GM12878 (cell line): ENCODE data around the gene LOXL4. TPM values are rescaled to one million over a fixed set of nuclear protein-coding genes. Genes with fewer than 3 reads are reported as not detected.

Source experiments
- ATAC-seq: fragments of 200-7000 bp; cut with Tn5 transposase; 3 replicates; pipeline ENCODE4 v1.9.1; 2020; ENCODE audit warnings: mild to moderate bottlenecking, moderate library complexity
- BruUV-seq: library from RNA; stranded (reverse); fragments of 400-500 nt; replicated peaks from 2 replicates; lab custom pipeline; 2021; lab: Mats Ljungman, UMichigan
- CTCF ChIA-PET: fragments of 300-600 bp; sonication (Branson Sonifier 250); formaldehyde crosslinking; extraction: SDS; loops from one replicate; lab custom pipeline; 2021; ENCODE audit warnings: inconsistent platforms; lab: Yijun Ruan, JAX
- POLR2A ChIA-PET: fragments of 350-600 bp; formaldehyde crosslinking; extraction: SDS; loops from one replicate; lab custom pipeline; 2021; ENCODE audit warnings: inconsistent platforms; lab: Charles Lee
- RAD21 ChIA-PET: fragments of 300-600 bp; sonication (Branson Sonifier 250); formaldehyde crosslinking; loops from one replicate; lab custom pipeline; 2023; ENCODE audit warnings: antibody characterized with exemption; ENCODE audit not compliant: unreplicated experiment; lab: Charles Lee
- SMC1A ChIA-PET: fragments of 300-600 bp; sonication (Branson Sonifier 250); formaldehyde crosslinking; loops from one replicate; lab custom pipeline; 2023; ENCODE audit not compliant: unreplicated experiment, uncharacterized antibody; lab: Charles Lee
- DNase-seq: peaks from one replicate; pipeline ENCODE4 v3.0.0-alpha.2; 2011; ENCODE audit warnings: low read depth, low spot score
- FAIRE-seq: peaks from 3 replicates; lab custom pipeline; 2011; peaks lifted over from hg19 to GRCh38; lab: Jason Lieb, UNC
- H2AFZ ChIP-seq: 2 replicates; pipeline ENCODE4 v1.6.0; 2011; ENCODE audit warnings: low read depth, low read length, control low read depth; ENCODE audit not compliant: control insufficient read depth
- H3K27ac ChIP-seq: 2 replicates; pipeline ENCODE4 v1.5.1; 2011; ENCODE audit warnings: control low read depth; ENCODE audit not compliant: control insufficient read depth, insufficient read depth
- H3K27me3 ChIP-seq, 2 experiments: replicated peaks in 1 of 2; 2 replicates each; pipeline versions ENCODE4 v1.6.0 to v1.6.1; 2011; ENCODE audit warnings: low read length in 1 of 2; ENCODE audit not compliant: control insufficient read depth in 2 of 2, insufficient read depth in 2 of 2
- H3K36me3 ChIP-seq, 2 experiments: 2 replicates each; pipeline ENCODE4 v1.5.1; 2011; ENCODE audit warnings: low read length in 1 of 2; ENCODE audit not compliant: control insufficient read depth in 2 of 2, insufficient read depth in 2 of 2
- H3K4me1 ChIP-seq: 2 replicates; pipeline ENCODE4 v1.6.1; 2011; ENCODE audit warnings: mild to moderate bottlenecking, low read length, moderate library complexity, mixed read lengths; ENCODE audit not compliant: control insufficient read depth, insufficient read depth
- H3K4me2 ChIP-seq: 2 replicates; pipeline ENCODE4 v1.6.0; 2011; ENCODE audit warnings: control low read depth; ENCODE audit not compliant: control insufficient read depth, insufficient read depth
- H3K4me3 ChIP-seq: fragments of 200-600 bp; sonication (generic); 2 replicates; pipeline ENCODE4 v1.5.1; 2016
- H3K79me2 ChIP-seq: 2 replicates; pipeline ENCODE4 v1.6.0; 2011; ENCODE audit warnings: low read length; ENCODE audit not compliant: control insufficient read depth, insufficient read depth
- H3K9ac ChIP-seq: 2 replicates; pipeline ENCODE4 v1.8.0; 2011; ENCODE audit warnings: low read length, control low read depth, mixed read lengths; ENCODE audit not compliant: control insufficient read depth, insufficient read depth
- H3K9me3 ChIP-seq: replicated peaks from 3 replicates; pipeline ENCODE4 v1.5.1; 2011; ENCODE audit warnings: mild to moderate bottlenecking, low read length; ENCODE audit not compliant: control insufficient read depth, insufficient read depth
- H4K20me1 ChIP-seq: 2 replicates; pipeline ENCODE4 v1.6.0; 2011; ENCODE audit not compliant: control insufficient read depth, insufficient read depth
- POLR2A ChIP-seq: IDR thresholded peaks from 2 replicates; pipeline ENCODE4 v1.6.1; 2011; ENCODE audit warnings: low read depth, mild to moderate bottlenecking, low read length
- POU2F2 ChIP-seq: IDR thresholded peaks from 3 replicates; pipeline ENCODE4 v1.6.1; 2011; ENCODE audit warnings: low read depth, mild to moderate bottlenecking, low read length, borderline replicate concordance
- SMARCA5 ChIP-seq: fragments of 450-650 bp; IDR thresholded peaks from 2 replicates; pipeline ENCODE4 v1.6.1; 2017; ENCODE audit warnings: mild to moderate bottlenecking
- STAT3 ChIP-seq: IDR thresholded peaks from 2 replicates; pipeline ENCODE4 v1.6.1; 2011; ENCODE audit warnings: low read depth, low read length, improper control_type of control experiment
- ZBTB4 ChIP-seq: fragments of 450-650 bp; formaldehyde crosslinking; IDR thresholded peaks from 2 replicates; pipeline ENCODE4 v1.4.0; 2022; ENCODE audit warnings: mild to moderate bottlenecking, moderate library complexity
- WGBS: methylation state at CpG from one replicate; pipeline ENCODE4 v1.1.6; 2016; ENCODE audit warnings: low lambda C conversion rate; ENCODE audit not compliant: insufficient replicate concordance, insufficient coverage; ENCODE audit errors: missing lambda C conversion rate; 5-methylcytosine and 5-hydroxymethylcytosine counted together
- in situ Hi-C: fragments of 300-500 bp; cut with MboI; formaldehyde crosslinking; loops from 9 replicates; pipeline ENCODE4 v1.14.3; 2018; ENCODE audit warnings: mixed read lengths
- intact Hi-C: fragments of 100-400 bp; cut with micrococcal nuclease; formaldehyde crosslinking; loops from one replicate; pipeline ENCODE4 v1.14.2; 2022; ENCODE audit not compliant: unreplicated experiment
- polyA plus RNA-seq, 11 experiments: library from polyadenylated mRNA; depleted of rRNA in 4 of 11; unstranded in 6 of 11; stranded (reverse) in 5 of 11; fragments of >200 nt; fragmentation: Nextera tagmentation in 4 of 11; fragmentation: Illumina TruSeq in 1 of 11; extraction: Ambion mirVana in 4 of 11; extraction: Trizol in 1 of 11; gene quantifications; 1 replicate in 1 of 11; 2 replicates in 10 of 11; pipeline versions ENCODE4 v1.2.1 to v1.2.3, GENCODE V29; 2011 to 2016; ENCODE audit warnings: inconsistent platforms in 2 of 11, missing spikeins in 2 of 11, low read depth in 1 of 11
- total RNA-seq, 4 experiments: library from RNA; depleted of rRNA in 3 of 4; stranded (reverse); fragments of >200 nt in 3 of 4; fragmentation: Illumina TruSeq in 1 of 4; extraction: Trizol in 1 of 4; gene quantifications; 2 replicates each; pipeline versions ENCODE4 v1.2.1 to v1.2.3, GENCODE V29; 2013 to 2021
- TF ChIP-seq, protein P1 (sequence below): IDR thresholded peaks from 2 replicates; pipeline ENCODE4 v1.6.1; 2012; ENCODE audit warnings: mild to moderate bottlenecking, low read depth, low read length

Gene LOXL4
- total and polyA plus RNA-seq, 10 of the 15 experiments (the other 5 are each of a cell fraction or from before 2014, with no cell fraction given), result 0.02 to 0.12 (median 0.08) TPM; not detected in 3

GRCh38 chr10:98300526-98301229 is 32.7 kb upstream of the LOXL4 start:
- no peak overlapping the region for H3K9ac ChIP-seq
- intact Hi-C loops, result no loop called here
- H3K4me3 ChIP-seq, result no peak overlapping the region
- DNase-seq (no peak), ATAC-seq (no peak), FAIRE-seq (no peak)
- WGBS, result 6% methylated on average over 7 of the region's 7 CpGs
- no peaks in the 10 kb centered on the region for H3K79me2 ChIP-seq
- no peak for TF ChIP-seq STAT3
- ChIA-PET CTCF (no interaction called here), POLR2A (no interaction called here), RAD21 (no interaction called here), SMC1A (no interaction called here)
- no peaks in the 10 kb centered on the region for H3K4me1 ChIP-seq
- no peaks in the 10 kb centered on the region for H3K36me3 ChIP-seq
- H4K20me1 ChIP-seq, result no peaks in the 10 kb centered on the region
- no peak overlapping the region for H3K4me2 ChIP-seq
- no peak overlapping the region for H3K27ac ChIP-seq
- BruUV-seq, result no TSS peak
- no peak overlapping the region for H2AFZ ChIP-seq
- H3K27me3 ChIP-seq, result peaks cover 0 to 2% of the 10 kb centered on the region in 2 experiments; a peak in 2 of 4 replicates
- in situ Hi-C loops, result no loop called here
- no peaks in the 10 kb centered on the region for H3K9me3 ChIP-seq

- Histone ChIP-seq H3K4me2 (no peak overlapping the region), H3K36me3 (no peaks in the 10 kb centered on the region), H3K27ac (no peak overlapping the region), H2AFZ (no peak overlapping the region), H3K4me3 (no peak overlapping the region), H3K9me3 (no peaks in the 10 kb centered on the region), H3K79me2 (no peaks in the 10 kb centered on the region)
- RAD21 ChIA-PET, result no interaction called here
- POLR2A ChIA-PET, result no interaction called here
- WGBS, result 36% methylated on average over 8 of the region's 9 CpGs
- CTCF ChIA-PET, result interaction anchor here (0.9 to 1.0 kb wide), 2 partner anchors 10 to 129 kb away, joined by 3 read pairs; no protein-coding TSS in a partner anchor
- in situ Hi-C loops, result no loop called here
- no TSS peak for BruUV-seq
- DNase-seq, result no peak
- no peak for ATAC-seq
- SMC1A ChIA-PET, result no interaction called here
- TF ChIP-seq POLR2A (no peak), ZBTB4 (CRISPR knock-in tag) (no peak), SMARCA5 (no peak), POU2F2 (no peak)
- TF ChIP-seq, protein P1, sequence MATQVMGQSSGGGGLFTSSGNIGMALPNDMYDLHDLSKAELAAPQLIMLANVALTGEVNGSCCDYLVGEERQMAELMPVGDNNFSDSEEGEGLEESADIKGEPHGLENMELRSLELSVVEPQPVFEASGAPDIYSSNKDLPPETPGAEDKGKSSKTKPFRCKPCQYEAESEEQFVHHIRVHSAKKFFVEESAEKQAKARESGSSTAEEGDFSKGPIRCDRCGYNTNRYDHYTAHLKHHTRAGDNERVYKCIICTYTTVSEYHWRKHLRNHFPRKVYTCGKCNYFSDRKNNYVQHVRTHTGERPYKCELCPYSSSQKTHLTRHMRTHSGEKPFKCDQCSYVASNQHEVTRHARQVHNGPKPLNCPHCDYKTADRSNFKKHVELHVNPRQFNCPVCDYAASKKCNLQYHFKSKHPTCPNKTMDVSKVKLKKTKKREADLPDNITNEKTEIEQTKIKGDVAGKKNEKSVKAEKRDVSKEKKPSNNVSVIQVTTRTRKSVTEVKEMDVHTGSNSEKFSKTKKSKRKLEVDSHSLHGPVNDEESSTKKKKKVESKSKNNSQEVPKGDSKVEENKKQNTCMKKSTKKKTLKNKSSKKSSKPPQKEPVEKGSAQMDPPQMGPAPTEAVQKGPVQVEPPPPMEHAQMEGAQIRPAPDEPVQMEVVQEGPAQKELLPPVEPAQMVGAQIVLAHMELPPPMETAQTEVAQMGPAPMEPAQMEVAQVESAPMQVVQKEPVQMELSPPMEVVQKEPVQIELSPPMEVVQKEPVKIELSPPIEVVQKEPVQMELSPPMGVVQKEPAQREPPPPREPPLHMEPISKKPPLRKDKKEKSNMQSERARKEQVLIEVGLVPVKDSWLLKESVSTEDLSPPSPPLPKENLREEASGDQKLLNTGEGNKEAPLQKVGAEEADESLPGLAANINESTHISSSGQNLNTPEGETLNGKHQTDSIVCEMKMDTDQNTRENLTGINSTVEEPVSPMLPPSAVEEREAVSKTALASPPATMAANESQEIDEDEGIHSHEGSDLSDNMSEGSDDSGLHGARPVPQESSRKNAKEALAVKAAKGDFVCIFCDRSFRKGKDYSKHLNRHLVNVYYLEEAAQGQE, result peak; percentile 76; the same call in 1 of the 2 replicates
- TF ChIP-seq, all 136 proteins: peak for 1
- Histone ChIP-seq H3K9ac (no peak overlapping the region), H3K27me3 (peaks cover 0 to 2% of the 10 kb centered on the region in 2 experiments; a peak in 2 of 4 replicates), H3K4me1 (no peaks in the 10 kb centered on the region), H4K20me1 (no peaks in the 10 kb centered on the region)
- no peak for FAIRE-seq
- intact Hi-C loops, result no loop called here
These were observed 31.3 kb upstream of the LOXL4 start for GRCh38 chr10:98299341-98299740.
